GM19099 (cell line): ENCODE data around the gene ZNF362.

ENCODE experiments used
- POLR2A ChIP-seq: IDR thresholded peaks from 3 replicates; pipeline ENCODE4 v1.6.1; 2011; ENCODE audit warnings: low read depth; ENCODE audit not compliant: insufficient read length; ENCODE audit errors: extremely low read depth

The ZNF362 gene

GRCh38 chr1:33256471-33257206, at the start of gene ZNF362:
TSS of gene ZNF362 (plus strand) at chr1:33256492. CDS start at chr1:33270575, 14,083 bp downstream.
- TF ChIP-seq POLR2A, result no peak

- no peak for TF ChIP-seq POLR2A
These were observed 44.3 kb upstream of the ZNF362 start for GRCh38 chr1:33211972-33212371.

- no peak for TF ChIP-seq POLR2A
These were observed 36.2 kb upstream of the ZNF362 start for GRCh38 chr1:33219886-33220661.

GRCh38 chr1:33220676-33221384, 35.5 kb upstream of the ZNF362 start:
- TF ChIP-seq POLR2A, result no peak

GRCh38 chr1:33221385-33221758, 34.9 kb upstream of the ZNF362 start:
- no peak for TF ChIP-seq POLR2A

GRCh38 chr1:33222381-33222780, 33.9 kb upstream of the ZNF362 start:
- no peak for TF ChIP-seq POLR2A

GRCh38 chr1:33224166-33224707, 32.1 kb upstream of the ZNF362 start:
- TF ChIP-seq POLR2A, result no peak

GRCh38 chr1:33225586-33225985, 30.7 kb upstream of the ZNF362 start:
- TF ChIP-seq POLR2A, result no peak

GRCh38 chr1:33228935-33229487, 27.3 kb upstream of the ZNF362 start:
- TF ChIP-seq POLR2A, result no peak

GRCh38 chr1:33231166-33231565, 25.1 kb upstream of the ZNF362 start:
- TF ChIP-seq POLR2A, result no peak

- no peak for TF ChIP-seq POLR2A
These were observed 23.6 kb upstream of the ZNF362 start for GRCh38 chr1:33232716-33233115.

GRCh38 chr1:33234131-33234530, 22.2 kb upstream of the ZNF362 start:
- no peak for TF ChIP-seq POLR2A

- TF ChIP-seq POLR2A, result no peak
These were observed 21.7 kb upstream of the ZNF362 start for GRCh38 chr1:33234588-33234990.

GRCh38 chr1:33235521-33235920, 20.8 kb upstream of the ZNF362 start:
- no peak for TF ChIP-seq POLR2A

- no peak for TF ChIP-seq POLR2A
These were observed 19.8 kb upstream of the ZNF362 start for GRCh38 chr1:33236498-33236897.
